Measurements from ENCODE around the gene SH2B2.
"Not testable (repeated sequence)": the region's sequence is repeated elsewhere in the genome, so short reads cannot be mapped to it uniquely, and the experiment has no call there.

SH2B2 gene

DNA sequence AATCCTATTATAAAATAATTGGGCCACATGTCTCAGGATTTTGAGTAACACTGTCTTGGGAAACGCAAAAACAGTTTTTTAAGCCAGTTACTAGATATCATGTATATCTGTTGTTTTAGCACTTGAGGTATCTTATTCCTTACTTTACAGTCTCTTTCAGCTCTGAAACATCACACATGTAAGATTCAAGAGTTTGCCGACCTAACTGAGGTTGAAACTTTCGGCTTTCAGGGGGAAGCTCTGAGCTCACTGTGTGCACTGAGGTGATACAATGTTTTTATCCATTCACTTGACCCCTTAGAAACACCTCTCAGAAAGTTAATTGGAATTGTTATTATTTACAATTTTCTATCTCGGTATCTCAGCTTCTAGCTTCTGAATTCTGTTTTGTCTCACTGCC, 50.8 kb downstream of the SH2B2 start:
- DNase-seq: not testable (repeated sequence)

DNA sequence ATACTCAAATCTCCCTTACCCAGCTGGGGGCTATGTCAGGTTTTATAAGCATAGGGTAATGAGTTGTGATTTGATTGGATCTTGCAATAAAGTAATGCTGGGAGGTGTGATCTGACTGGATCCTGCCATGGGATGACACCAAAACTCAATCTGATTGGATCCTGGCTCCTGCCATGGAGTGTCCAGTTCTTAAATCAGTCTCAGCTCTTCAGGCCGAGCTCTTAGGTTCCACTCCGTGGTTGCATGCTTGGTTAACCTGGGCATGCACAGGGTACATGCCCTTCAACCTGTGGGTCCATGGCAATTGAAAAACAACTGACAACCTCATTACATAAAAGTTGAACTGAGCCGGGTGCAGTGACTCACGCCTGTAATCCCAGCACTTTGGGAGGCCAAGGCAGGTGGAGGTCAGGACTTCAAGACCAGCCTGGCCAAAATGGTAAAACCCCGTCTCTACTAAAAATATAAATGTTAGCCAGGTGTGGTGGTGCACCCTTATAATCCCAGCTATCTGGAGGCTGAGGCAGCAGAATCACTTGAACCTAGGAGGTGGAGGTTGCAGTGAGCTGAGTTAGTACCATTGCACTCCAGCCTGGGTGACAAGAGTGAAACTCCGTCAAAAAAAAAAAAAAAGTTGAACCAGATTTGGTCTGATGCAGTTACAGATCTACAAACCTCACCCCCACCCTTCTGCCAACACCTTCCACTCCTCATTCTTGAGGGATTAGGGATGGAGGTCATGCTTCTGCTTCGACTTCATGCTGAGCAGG, 54.1 kb downstream of the SH2B2 start:
- not testable (repeated sequence) for DNase-seq

DNA sequence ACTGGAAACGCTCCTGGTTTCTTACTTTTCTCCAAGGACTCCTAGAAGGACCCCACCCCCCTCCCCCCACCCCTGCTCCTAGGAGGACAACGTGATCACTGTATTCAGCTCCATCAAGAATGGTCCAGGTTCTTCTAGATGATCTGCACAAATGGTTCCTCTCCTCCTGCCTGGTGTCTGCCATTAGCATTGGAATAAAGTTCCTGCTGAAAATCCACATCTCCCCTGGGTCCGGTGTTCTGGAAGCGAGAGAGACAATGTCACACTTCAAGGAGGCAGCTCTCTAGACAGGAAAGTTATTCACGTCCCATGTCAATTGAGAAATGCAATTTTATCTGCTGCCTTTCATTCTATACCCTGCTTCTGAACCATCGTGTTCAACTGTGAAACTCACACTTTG, 60.3 kb downstream of the SH2B2 start:
- DNase-seq: not testable (repeated sequence)

DNA sequence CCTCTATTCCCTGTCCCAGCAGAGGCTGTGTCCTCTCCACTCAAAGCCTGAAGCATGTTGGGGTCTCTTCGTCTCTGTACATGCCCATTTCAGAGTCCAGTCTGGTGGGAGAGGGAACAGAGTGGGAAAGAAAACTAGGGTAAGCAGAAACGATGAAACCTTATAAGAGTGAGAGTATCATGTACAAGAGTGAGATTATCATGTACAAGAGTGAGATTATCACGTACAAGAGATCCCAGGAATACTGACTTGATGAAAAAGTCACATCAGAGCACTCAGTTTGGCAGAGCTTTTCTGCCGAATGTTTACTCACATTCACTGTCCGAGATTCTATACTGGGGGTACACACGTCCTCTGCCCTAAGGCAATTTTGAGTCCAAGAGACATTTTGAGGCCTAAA, 69.7 kb downstream of the SH2B2 start, which contains the start of gene SPDYE6:
SPDYE6 (minus strand) TSS at position 101 of the 400 bp plus-strand sequence. CDS start 421 bp downstream, outside the sequence.
- DNase-seq: not testable (repeated sequence)

DNA sequence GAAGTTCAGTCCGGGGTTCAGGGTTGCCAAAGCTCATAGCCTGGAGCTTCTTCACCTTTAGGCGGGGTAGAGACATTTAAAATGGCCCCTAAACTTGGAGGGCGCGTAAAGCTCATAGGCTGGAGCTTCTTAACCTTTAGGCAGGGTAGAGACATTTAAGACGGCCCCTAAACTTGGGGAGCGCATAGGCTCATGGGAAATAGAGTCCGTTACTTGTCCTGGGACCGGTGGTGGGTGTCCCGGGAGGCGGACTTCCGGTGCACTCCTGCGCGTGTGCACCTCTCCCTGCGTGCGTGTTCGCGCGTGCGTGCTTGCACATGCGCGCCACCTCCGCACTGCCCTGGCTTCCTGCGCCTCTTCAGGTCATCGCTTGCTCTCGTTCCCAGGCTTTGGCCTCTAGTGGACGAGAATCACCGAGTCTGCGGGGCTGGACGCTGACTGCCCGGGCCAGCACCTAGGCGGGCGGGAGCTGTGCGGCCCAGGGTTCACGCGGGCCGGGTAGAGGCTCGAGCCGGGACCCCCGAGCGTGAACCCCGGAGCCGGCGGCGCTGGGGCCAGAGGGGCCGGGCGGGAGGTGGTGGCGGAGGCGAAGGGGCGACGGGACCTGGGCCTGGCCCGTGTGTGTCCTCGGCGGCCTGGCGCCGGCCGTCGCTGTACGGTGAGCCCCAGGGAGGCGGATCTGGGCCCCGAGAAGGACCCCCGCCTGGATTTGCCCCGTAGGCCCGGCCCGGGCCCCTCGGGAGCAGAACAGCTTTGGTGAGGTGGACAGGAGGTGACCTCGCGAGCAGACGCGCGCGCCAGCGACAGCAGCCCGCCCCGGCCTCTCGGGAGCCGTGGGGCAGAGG, 77.1 kb downstream of the SH2B2 start:
- DNase-seq: peak; percentile 87

DNA sequence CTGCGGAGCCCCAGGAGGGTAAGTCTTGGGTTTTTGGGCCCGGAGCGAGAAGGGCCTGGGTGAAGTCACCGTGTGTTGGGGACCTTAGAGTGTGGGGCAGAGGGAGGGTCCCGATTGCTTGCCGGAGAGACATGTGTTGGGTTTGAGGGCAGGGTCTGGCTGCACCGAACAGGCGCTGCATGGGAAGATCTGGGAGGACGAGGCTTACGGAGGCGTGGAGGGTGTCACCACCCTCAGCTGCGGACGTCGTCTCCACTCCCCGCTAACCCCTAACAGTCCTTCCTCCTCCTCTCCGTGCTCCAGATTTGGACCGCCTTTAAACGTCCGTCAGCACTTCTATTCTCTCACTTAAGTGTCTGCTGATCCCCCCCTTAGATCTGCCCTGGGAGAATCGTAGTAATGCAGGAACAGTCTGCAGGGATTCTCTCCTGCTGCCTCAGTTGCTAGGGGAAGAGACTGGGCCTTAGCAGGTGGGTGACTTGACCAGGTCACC, 77.8 kb downstream of the SH2B2 start:
- DNase-seq: not testable (repeated sequence)

DNA sequence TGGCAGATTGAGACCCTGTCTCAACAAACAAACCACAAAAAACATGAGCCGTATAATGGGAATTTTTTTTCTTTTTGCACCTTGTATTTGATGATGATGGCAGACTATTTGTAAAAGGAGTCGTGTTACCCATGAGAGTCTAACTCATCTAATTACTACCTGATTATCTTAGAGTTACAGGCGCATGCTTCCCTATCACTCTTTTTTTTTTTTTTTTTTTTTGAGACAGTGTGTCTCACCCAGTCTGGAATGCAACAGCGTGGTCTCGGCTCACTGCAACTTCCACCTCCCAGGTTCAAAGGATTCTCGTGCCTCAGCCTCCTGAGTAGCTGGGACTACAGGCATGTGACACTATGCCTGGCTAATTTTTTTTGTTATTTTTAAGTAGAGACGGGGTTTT, 78.7 kb downstream of the SH2B2 start:
- not testable (repeated sequence) for DNase-seq

DNA sequence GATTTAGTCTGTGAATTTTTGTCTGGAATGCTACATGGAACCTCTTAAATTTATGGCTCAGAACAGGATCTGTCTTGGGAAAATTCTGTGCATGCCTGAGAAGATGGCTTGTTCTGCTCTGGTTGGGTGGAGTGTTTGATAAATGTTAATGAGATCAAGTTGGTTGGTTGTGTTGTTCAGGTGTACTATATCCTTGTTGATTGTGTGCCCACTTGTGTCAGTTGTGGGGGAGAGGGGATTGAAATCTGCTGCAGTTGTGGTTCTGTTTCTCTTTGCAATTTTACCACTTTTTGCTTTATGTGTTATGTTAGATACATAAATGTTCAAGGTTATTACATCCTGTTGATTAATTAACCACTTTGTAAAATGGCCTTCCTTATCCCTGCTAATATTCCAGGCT, 83.4 kb downstream of the SH2B2 start:
- not testable (repeated sequence) for DNase-seq
